ENCODE data around the gene RSU1. TPM values are rescaled to one million over a fixed set of nuclear protein-coding genes. Genes with fewer than 3 reads are reported as not detected.

Gene RSU1
- polyA plus RNA-seq, 1 donor (not counting 4 experiments of a cell fraction or from before 2014, with no cell fraction given) = 125 TPM

DNA sequence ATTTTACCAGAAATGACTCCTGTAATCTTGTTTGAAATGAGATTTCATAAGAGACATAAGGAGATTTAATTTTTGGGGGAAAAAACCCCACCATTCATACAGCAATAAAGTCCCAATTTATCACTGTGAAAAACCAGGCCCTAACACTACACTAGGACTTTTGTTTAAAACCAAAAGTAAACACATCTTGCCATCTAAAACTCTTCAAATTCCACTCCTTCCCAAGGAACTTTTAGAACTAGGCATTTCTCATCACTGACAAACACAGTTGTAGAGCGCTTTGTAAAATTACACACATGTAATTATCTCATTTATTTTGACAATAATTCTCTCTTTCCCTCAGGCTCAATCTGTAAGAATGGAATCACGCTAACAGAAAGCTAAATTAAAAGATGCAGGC is 167.5 kb downstream of the RSU1 start:
- H3K9me1 ChIP-seq (ENCODE audit: control insufficient read depth, extremely low read depth, insufficient read depth, low read length) = no peaks in the 10 kb centered on the region
- dilution Hi-C loops (cut with MboI; ENCODE audit: extremely low pct_ligation_motif_present, low sequenced_read_pairs) = no loop called here
- DNase-seq (ENCODE audit: low read depth, low spot score) (no peak), FAIRE-seq (no peak)
- no peaks in the 10 kb centered on the region for H3K79me2 ChIP-seq (ENCODE audit: control insufficient read depth, insufficient read depth, low read length)
- H3K4me3 ChIP-seq (ENCODE audit: control insufficient read depth in 2 of 3, extremely low read depth in 1 of 3, insufficient read depth in 2 of 3, low read depth in 1 of 3, low read length in 3 of 3) = no peak overlapping the region
- peaks cover 25% of the 10 kb centered on the region for H3K4me1 ChIP-seq (ENCODE audit: control insufficient read depth, extremely low read depth, insufficient read depth, low read length)
- H3K9me3 ChIP-seq (ENCODE audit: control insufficient read depth, low read depth, low read length) = no peaks in the 10 kb centered on the region
- no peak for TF ChIP-seq EZH2 (IDR thresholded peaks at IDR 0.05; ENCODE audit: low read length)
- TF ChIP-seq, protein P1, sequence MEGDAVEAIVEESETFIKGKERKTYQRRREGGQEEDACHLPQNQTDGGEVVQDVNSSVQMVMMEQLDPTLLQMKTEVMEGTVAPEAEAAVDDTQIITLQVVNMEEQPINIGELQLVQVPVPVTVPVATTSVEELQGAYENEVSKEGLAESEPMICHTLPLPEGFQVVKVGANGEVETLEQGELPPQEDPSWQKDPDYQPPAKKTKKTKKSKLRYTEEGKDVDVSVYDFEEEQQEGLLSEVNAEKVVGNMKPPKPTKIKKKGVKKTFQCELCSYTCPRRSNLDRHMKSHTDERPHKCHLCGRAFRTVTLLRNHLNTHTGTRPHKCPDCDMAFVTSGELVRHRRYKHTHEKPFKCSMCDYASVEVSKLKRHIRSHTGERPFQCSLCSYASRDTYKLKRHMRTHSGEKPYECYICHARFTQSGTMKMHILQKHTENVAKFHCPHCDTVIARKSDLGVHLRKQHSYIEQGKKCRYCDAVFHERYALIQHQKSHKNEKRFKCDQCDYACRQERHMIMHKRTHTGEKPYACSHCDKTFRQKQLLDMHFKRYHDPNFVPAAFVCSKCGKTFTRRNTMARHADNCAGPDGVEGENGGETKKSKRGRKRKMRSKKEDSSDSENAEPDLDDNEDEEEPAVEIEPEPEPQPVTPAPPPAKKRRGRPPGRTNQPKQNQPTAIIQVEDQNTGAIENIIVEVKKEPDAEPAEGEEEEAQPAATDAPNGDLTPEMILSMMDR (optimal IDR thresholded peaks at IDR 0.05 in 1 of 3, IDR thresholded peaks at IDR 0.05 in 1 of 3, conservative IDR thresholded peaks at IDR 0.05 in 1 of 3; ENCODE audit: extremely low read depth in 1 of 3, insufficient read depth in 2 of 3, low read length in 3 of 3) = no peak
- H2AFZ ChIP-seq (ENCODE audit: control insufficient read depth, low read length) = no peak overlapping the region
- H3K9ac ChIP-seq (ENCODE audit: control insufficient read depth, extremely low read depth, insufficient read depth, low read length) = no peak overlapping the region
- H3K36me3 ChIP-seq (ENCODE audit: control insufficient read depth in 2 of 2, extremely low read depth in 1 of 2, insufficient read depth in 2 of 2, low read length in 2 of 2) = no peaks in the 10 kb centered on the region
- H3K27me3 ChIP-seq (ENCODE audit: control insufficient read depth, extremely low read depth, insufficient read depth, low read length) = no peaks in the 10 kb centered on the region
- no peaks in the 10 kb centered on the region for H4K20me1 ChIP-seq (ENCODE audit: control insufficient read depth, extremely low read depth, insufficient read depth, low read length)
- no peak overlapping the region for H3K27ac ChIP-seq (ENCODE audit: control insufficient read depth, insufficient read depth, low read length)
- no peak overlapping the region for H3K4me2 ChIP-seq (ENCODE audit: control insufficient read depth, extremely low read depth, insufficient read depth, low read depth, low read length)

- Histone ChIP-seq H3K4me2 (ENCODE audit: control insufficient read depth, extremely low read depth, insufficient read depth, low read depth, low read length) (no peak overlapping the region), H3K27ac (ENCODE audit: control insufficient read depth, insufficient read depth, low read length) (no peak overlapping the region), H2AFZ (ENCODE audit: control insufficient read depth, low read length) (no peak overlapping the region), H3K4me1 (ENCODE audit: control insufficient read depth, extremely low read depth, insufficient read depth, low read length) (peaks cover 39% of the 10 kb centered on the region), H3K9me3 (ENCODE audit: control insufficient read depth, low read depth, low read length) (no peaks in the 10 kb centered on the region), H4K20me1 (ENCODE audit: control insufficient read depth, extremely low read depth, insufficient read depth, low read length) (no peaks in the 10 kb centered on the region), H3K9ac (ENCODE audit: control insufficient read depth, extremely low read depth, insufficient read depth, low read length) (no peak overlapping the region), H3K27me3 (ENCODE audit: control insufficient read depth, extremely low read depth, insufficient read depth, low read length) (no peaks in the 10 kb centered on the region), H3K4me3 (ENCODE audit: control insufficient read depth in 2 of 3, extremely low read depth in 1 of 3, insufficient read depth in 2 of 3, low read depth in 1 of 3, low read length in 3 of 3) (no peak overlapping the region), H3K36me3 (ENCODE audit: control insufficient read depth in 2 of 2, extremely low read depth in 1 of 2, insufficient read depth in 2 of 2, low read length in 2 of 2) (no peaks in the 10 kb centered on the region), H3K9me1 (ENCODE audit: control insufficient read depth, extremely low read depth, insufficient read depth, low read length) (no peaks in the 10 kb centered on the region), H3K79me2 (ENCODE audit: control insufficient read depth, insufficient read depth, low read length) (no peaks in the 10 kb centered on the region)
- FAIRE-seq = no peak
- TF ChIP-seq, protein P1 (optimal IDR thresholded peaks at IDR 0.05 in 1 of 3, IDR thresholded peaks at IDR 0.05 in 1 of 3, conservative IDR thresholded peaks at IDR 0.05 in 1 of 3; ENCODE audit: extremely low read depth in 1 of 3, insufficient read depth in 2 of 3, low read length in 3 of 3) = no peak
- TF ChIP-seq EZH2 (IDR thresholded peaks at IDR 0.05; ENCODE audit: low read length) = no peak
- dilution Hi-C loops (cut with MboI; ENCODE audit: extremely low pct_ligation_motif_present, low sequenced_read_pairs) = no loop called here
- no peak for DNase-seq (ENCODE audit: low read depth, low spot score)
These were observed 168.9 kb downstream of the RSU1 start for GRCh38 chr10:16648366-16648765.
